HEK293 (cell line): ENCODE measurements around the gene RIN3.

Experiments used
- CTCF ChIA-PET: fragments of 350-600 bp; formaldehyde crosslinking; extraction: SDS; loops from one replicate; lab custom pipeline; 2021; ENCODE audit warnings: antibody characterized with exemption; lab: Yijun Ruan, JAX
- POLR2A ChIA-PET: fragments of 300-600 bp; formaldehyde crosslinking; extraction: SDS; loops from one replicate; lab custom pipeline; 2020; ENCODE audit warnings: antibody characterized with exemption, inconsistent platforms; lab: Yijun Ruan, JAX
- H3K27ac ChIP-seq: fragments of 200-500 bp; sonication (Bioruptor generic); 2 replicates; pipeline ENCODE4 v1.5.1; 2014; ENCODE audit warnings: low read depth, low read length, control low read depth, inconsistent platforms; ENCODE audit errors: extremely low read depth
- H3K36me3 ChIP-seq, 2 experiments: fragments of 200-500 bp in 1 of 2; sonication (Bioruptor generic) in 1 of 2; 1 replicate in 1 of 2; 2 replicates in 1 of 2; pipeline ENCODE4 v1.5.1; 2014 to 2017; ENCODE audit warnings: inconsistent platforms in 2 of 2, low read length in 2 of 2; ENCODE audit not compliant: control insufficient read depth in 2 of 2, insufficient read depth in 1 of 2
- H3K4me1 ChIP-seq: fragments of 200-500 bp; sonication (Bioruptor generic); 2 replicates; pipeline ENCODE4 v1.5.1; 2014; ENCODE audit warnings: mild to moderate bottlenecking, low read length, inconsistent platforms; ENCODE audit not compliant: control insufficient read depth, insufficient read depth
- H3K4me3 ChIP-seq: 2 replicates; pipeline ENCODE4 v1.5.1; 2011; ENCODE audit warnings: low read depth, mild to moderate bottlenecking, control low read depth, low read length, moderate library complexity
- H3K9me3 ChIP-seq: fragments of 200-500 bp; sonication (Bioruptor generic); 2 replicates; pipeline ENCODE4 v1.5.1; 2014; ENCODE audit warnings: low read depth, low read length, inconsistent platforms; ENCODE audit not compliant: control insufficient read depth, insufficient read depth
- GLIS2 ChIP-seq: fragments of 450-650 bp; formaldehyde crosslinking; IDR thresholded peaks from 2 replicates; pipeline ENCODE4 v1.5.1; 2016; ENCODE audit warnings: missing biosample characterization, missing genetic modification characterization
- SCRT2 ChIP-seq: fragments of 450-650 bp; formaldehyde crosslinking; IDR thresholded peaks from 2 replicates; pipeline ENCODE4 v1.5.1; 2016; ENCODE audit warnings: missing biosample characterization, missing genetic modification characterization
- TCF7L2 ChIP-seq: IDR thresholded peaks from 2 replicates; pipeline ENCODE4 v1.6.1; 2011; ENCODE audit warnings: low read depth, mild to moderate bottlenecking, inconsistent platforms, low read length, moderate library complexity, borderline replicate concordance
- ZFP41 ChIP-seq: fragments of 450-650 bp; formaldehyde crosslinking; IDR thresholded peaks from 2 replicates; pipeline ENCODE4 v1.5.1; 2016; ENCODE audit warnings: missing biosample characterization, missing genetic modification characterization, borderline replicate concordance
- ZNF18 ChIP-seq: fragments of 450-650 bp; formaldehyde crosslinking; IDR thresholded peaks from 2 replicates; pipeline ENCODE4 v1.5.1; 2016; ENCODE audit warnings: missing biosample characterization, missing genetic modification characterization
- ZNF302 ChIP-seq: fragments of 450-650 bp; formaldehyde crosslinking; IDR thresholded peaks from 2 replicates; pipeline ENCODE4 v1.5.1; 2016; ENCODE audit warnings: missing biosample characterization, missing genetic modification characterization, low read depth
- ZNF404 ChIP-seq: fragments of 450-650 bp; formaldehyde crosslinking; IDR thresholded peaks from 2 replicates; pipeline ENCODE4 v1.5.1; 2017; ENCODE audit warnings: missing biosample characterization, missing genetic modification characterization
- ZNF513 ChIP-seq: fragments of 450-650 bp; IDR thresholded peaks from 2 replicates; pipeline ENCODE4 v1.5.1; 2018; ENCODE audit warnings: missing biosample characterization, missing genetic modification characterization
- ZNF521 ChIP-seq: fragments of 450-650 bp; formaldehyde crosslinking; IDR thresholded peaks from 2 replicates; pipeline ENCODE4 v1.5.1; 2017; ENCODE audit warnings: missing biosample characterization, mild to moderate bottlenecking, missing genetic modification characterization
- ZNF544 ChIP-seq: fragments of 450-650 bp; formaldehyde crosslinking; IDR thresholded peaks from 2 replicates; pipeline ENCODE4 v1.5.0; 2017; ENCODE audit warnings: missing biosample characterization, missing genetic modification characterization
- ZNF560 ChIP-seq: fragments of 450-650 bp; formaldehyde crosslinking; IDR thresholded peaks from 2 replicates; pipeline ENCODE4 v1.5.1; 2017; ENCODE audit warnings: missing biosample characterization, missing genetic modification characterization, borderline replicate concordance
- ZNF596 ChIP-seq: fragments of 450-650 bp; IDR thresholded peaks from 2 replicates; pipeline ENCODE4 v1.5.0; 2018; ENCODE audit warnings: missing biosample characterization, mild to moderate bottlenecking, missing genetic modification characterization, moderate library complexity
- ZNF670 ChIP-seq: fragments of 450-650 bp; formaldehyde crosslinking; IDR thresholded peaks from 2 replicates; pipeline ENCODE4 v1.5.1; 2016; ENCODE audit warnings: missing biosample characterization, missing genetic modification characterization, low read depth
- ZNF677 ChIP-seq: fragments of 450-650 bp; IDR thresholded peaks from 2 replicates; pipeline ENCODE4 v1.5.0; 2018; ENCODE audit warnings: missing biosample characterization, mild to moderate bottlenecking, missing genetic modification characterization, moderate library complexity
- ZNF768 ChIP-seq: fragments of 450-650 bp; formaldehyde crosslinking; IDR thresholded peaks from 2 replicates; pipeline ENCODE4 v1.5.1; 2018; ENCODE audit warnings: missing biosample characterization, mild to moderate bottlenecking, missing genetic modification characterization
- TF ChIP-seq, protein P1 (sequence below): fragments of 450-650 bp; formaldehyde crosslinking; IDR thresholded peaks from 2 replicates; pipeline ENCODE4 v1.5.1; 2016; ENCODE audit warnings: missing biosample characterization, missing genetic modification characterization, borderline replicate concordance
- TF ChIP-seq, protein P2 (sequence below): fragments of 450-650 bp; formaldehyde crosslinking; IDR thresholded peaks from 2 replicates; pipeline ENCODE4 v1.5.1; 2016; ENCODE audit warnings: missing biosample characterization, missing genetic modification characterization

Gene RIN3

GRCh38 chr14:92490239-92490959 is 23.2 kb upstream of the RIN3 start (continued):
- TF ChIP-seq ZNF18 (tag by site-specific recombination) (no peak), ZNF521 (tag by site-specific recombination) (no peak), ZNF768 (tag by site-specific recombination) (no peak), ZNF302 (no peak)

GRCh38 chr14:92491782-92492181 is 21.8 kb upstream of the RIN3 start:
- ChIA-PET POLR2A (no interaction called here), CTCF (no interaction called here)
- Histone ChIP-seq H3K36me3 (no peaks in the 10 kb centered on the region), H3K27ac (no peak overlapping the region), H3K4me1 (no peaks in the 10 kb centered on the region), H3K9me3 (no peaks in the 10 kb centered on the region), H3K4me3 (no peak overlapping the region)
- TF ChIP-seq ZFP41 (tag by site-specific recombination) (no peak), TCF7L2 (no peak), ZNF513 (no peak), SCRT2 (tag by site-specific recombination) (no peak), ZNF404 (tag by site-specific recombination) (no peak), ZNF560 (tag by site-specific recombination) (no peak), ZNF544 (no peak), ZNF677 (no peak), GLIS2 (tag by site-specific recombination) (no peak), ZNF596 (tag by site-specific recombination) (no peak), ZNF670 (tag by site-specific recombination) (no peak)
- TF ChIP-seq, protein P1, sequence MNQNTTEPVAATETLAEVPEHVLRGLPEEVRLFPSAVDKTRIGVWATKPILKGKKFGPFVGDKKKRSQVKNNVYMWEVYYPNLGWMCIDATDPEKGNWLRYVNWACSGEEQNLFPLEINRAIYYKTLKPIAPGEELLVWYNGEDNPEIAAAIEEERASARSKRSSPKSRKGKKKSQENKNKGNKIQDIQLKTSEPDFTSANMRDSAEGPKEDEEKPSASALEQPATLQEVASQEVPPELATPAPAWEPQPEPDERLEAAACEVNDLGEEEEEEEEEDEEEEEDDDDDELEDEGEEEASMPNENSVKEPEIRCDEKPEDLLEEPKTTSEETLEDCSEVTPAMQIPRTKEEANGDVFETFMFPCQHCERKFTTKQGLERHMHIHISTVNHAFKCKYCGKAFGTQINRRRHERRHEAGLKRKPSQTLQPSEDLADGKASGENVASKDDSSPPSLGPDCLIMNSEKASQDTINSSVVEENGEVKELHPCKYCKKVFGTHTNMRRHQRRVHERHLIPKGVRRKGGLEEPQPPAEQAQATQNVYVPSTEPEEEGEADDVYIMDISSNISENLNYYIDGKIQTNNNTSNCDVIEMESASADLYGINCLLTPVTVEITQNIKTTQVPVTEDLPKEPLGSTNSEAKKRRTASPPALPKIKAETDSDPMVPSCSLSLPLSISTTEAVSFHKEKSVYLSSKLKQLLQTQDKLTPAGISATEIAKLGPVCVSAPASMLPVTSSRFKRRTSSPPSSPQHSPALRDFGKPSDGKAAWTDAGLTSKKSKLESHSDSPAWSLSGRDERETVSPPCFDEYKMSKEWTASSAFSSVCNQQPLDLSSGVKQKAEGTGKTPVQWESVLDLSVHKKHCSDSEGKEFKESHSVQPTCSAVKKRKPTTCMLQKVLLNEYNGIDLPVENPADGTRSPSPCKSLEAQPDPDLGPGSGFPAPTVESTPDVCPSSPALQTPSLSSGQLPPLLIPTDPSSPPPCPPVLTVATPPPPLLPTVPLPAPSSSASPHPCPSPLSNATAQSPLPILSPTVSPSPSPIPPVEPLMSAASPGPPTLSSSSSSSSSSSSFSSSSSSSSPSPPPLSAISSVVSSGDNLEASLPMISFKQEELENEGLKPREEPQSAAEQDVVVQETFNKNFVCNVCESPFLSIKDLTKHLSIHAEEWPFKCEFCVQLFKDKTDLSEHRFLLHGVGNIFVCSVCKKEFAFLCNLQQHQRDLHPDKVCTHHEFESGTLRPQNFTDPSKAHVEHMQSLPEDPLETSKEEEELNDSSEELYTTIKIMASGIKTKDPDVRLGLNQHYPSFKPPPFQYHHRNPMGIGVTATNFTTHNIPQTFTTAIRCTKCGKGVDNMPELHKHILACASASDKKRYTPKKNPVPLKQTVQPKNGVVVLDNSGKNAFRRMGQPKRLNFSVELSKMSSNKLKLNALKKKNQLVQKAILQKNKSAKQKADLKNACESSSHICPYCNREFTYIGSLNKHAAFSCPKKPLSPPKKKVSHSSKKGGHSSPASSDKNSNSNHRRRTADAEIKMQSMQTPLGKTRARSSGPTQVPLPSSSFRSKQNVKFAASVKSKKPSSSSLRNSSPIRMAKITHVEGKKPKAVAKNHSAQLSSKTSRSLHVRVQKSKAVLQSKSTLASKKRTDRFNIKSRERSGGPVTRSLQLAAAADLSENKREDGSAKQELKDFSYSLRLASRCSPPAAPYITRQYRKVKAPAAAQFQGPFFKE, result no peak
- TF ChIP-seq, protein P2, sequence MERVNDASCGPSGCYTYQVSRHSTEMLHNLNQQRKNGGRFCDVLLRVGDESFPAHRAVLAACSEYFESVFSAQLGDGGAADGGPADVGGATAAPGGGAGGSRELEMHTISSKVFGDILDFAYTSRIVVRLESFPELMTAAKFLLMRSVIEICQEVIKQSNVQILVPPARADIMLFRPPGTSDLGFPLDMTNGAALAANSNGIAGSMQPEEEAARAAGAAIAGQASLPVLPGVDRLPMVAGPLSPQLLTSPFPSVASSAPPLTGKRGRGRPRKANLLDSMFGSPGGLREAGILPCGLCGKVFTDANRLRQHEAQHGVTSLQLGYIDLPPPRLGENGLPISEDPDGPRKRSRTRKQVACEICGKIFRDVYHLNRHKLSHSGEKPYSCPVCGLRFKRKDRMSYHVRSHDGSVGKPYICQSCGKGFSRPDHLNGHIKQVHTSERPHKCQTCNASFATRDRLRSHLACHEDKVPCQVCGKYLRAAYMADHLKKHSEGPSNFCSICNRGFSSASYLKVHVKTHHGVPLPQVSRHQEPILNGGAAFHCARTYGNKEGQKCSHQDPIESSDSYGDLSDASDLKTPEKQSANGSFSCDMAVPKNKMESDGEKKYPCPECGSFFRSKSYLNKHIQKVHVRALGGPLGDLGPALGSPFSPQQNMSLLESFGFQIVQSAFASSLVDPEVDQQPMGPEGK, result no peak
